HL-60 (cell line): ENCODE data around the gene MYD88.

Experiments used
- POLR2AphosphoS5 ChIP-seq: IDR thresholded peaks from 2 replicates; pipeline ENCODE4 v1.6.1; 2012; ENCODE audit warnings: low read depth
- TF ChIP-seq, protein P1 (sequence below): IDR thresholded peaks from one replicate; pipeline ENCODE4 v1.5.1; 2011; ENCODE audit warnings: low read length, control low read depth, inconsistent platforms; ENCODE audit not compliant: insufficient read depth

DNA sequence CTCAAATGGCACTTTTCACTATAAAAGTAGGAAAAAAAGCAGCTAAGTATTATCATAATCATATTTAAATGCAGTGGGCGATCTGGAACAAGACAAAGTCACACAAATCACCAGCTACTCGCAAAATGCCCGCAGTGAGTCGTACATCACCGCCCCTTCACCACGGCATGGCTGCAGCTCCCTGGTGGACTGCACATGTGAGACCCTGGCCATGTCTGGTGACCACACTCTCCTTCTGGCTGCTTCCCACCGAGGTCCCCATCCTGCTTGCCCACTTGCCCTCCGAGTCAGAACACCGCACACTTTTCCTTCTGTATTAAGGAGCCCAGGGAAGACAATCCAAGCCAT lies 40.1 kb upstream of the MYD88 start:
- TF ChIP-seq, protein P1, sequence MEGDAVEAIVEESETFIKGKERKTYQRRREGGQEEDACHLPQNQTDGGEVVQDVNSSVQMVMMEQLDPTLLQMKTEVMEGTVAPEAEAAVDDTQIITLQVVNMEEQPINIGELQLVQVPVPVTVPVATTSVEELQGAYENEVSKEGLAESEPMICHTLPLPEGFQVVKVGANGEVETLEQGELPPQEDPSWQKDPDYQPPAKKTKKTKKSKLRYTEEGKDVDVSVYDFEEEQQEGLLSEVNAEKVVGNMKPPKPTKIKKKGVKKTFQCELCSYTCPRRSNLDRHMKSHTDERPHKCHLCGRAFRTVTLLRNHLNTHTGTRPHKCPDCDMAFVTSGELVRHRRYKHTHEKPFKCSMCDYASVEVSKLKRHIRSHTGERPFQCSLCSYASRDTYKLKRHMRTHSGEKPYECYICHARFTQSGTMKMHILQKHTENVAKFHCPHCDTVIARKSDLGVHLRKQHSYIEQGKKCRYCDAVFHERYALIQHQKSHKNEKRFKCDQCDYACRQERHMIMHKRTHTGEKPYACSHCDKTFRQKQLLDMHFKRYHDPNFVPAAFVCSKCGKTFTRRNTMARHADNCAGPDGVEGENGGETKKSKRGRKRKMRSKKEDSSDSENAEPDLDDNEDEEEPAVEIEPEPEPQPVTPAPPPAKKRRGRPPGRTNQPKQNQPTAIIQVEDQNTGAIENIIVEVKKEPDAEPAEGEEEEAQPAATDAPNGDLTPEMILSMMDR: no peak
- TF ChIP-seq POLR2AphosphoS5: no peak
